Neuronal stem cell (in vitro differentiated cells): Measurements from ENCODE around the gene REG3A.

Experiments
- DNase-seq: peaks from one replicate; pipeline ENCODE4 v3.0.0-alpha.2; 2013; ENCODE audit warnings: low spot score
- H2AFZ ChIP-seq: one replicate; pipeline ENCODE4 v1.6.1; 2013; ENCODE audit warnings: mild to moderate bottlenecking, low read length, inconsistent platforms
- H2AK5ac ChIP-seq: 2 replicates; pipeline ENCODE4 v1.6.1; 2013; ENCODE audit warnings: low read depth, mild to moderate bottlenecking, inconsistent platforms, low read length, moderate library complexity, mixed read lengths
- H2BK120ac ChIP-seq: 2 replicates; pipeline ENCODE4 v1.6.1; 2013; ENCODE audit warnings: low read depth, mild to moderate bottlenecking, inconsistent platforms, low read length, moderate library complexity, mixed read lengths
- H2BK12ac ChIP-seq: one replicate; pipeline ENCODE4 v1.6.1; 2013; ENCODE audit warnings: low read length, inconsistent platforms
- H2BK15ac ChIP-seq: 2 replicates; pipeline ENCODE4 v1.6.1; 2013; ENCODE audit warnings: mild to moderate bottlenecking, low read length, inconsistent platforms, mixed read lengths
- H2BK5ac ChIP-seq: one replicate; pipeline ENCODE4 v1.6.1; 2013; ENCODE audit warnings: inconsistent platforms, mild to moderate bottlenecking, low read length, moderate library complexity
- H3K14ac ChIP-seq: one replicate; pipeline ENCODE4 v1.6.1; 2013; ENCODE audit warnings: low read length, inconsistent platforms
- H3K18ac ChIP-seq: 2 replicates; pipeline ENCODE4 v1.6.1; 2013; ENCODE audit warnings: low read length, inconsistent platforms
- H3K23ac ChIP-seq: 2 replicates; pipeline ENCODE4 v1.6.1; 2013; ENCODE audit warnings: low read depth, mild to moderate bottlenecking, mixed read lengths, low read length, inconsistent platforms; ENCODE audit not compliant: poor library complexity
- H3K27ac ChIP-seq: replicated peaks from 3 replicates; pipeline ENCODE4 v1.5.1; 2013; ENCODE audit warnings: low read length, inconsistent platforms
- H3K27me3 ChIP-seq, 3 experiments: 2 replicates each; pipeline ENCODE4 v1.6.1; 2013; ENCODE audit warnings: low read length in 3 of 3, mild to moderate bottlenecking in 2 of 3, inconsistent platforms in 1 of 3, low read depth in 1 of 3, mixed read lengths in 1 of 3, moderate library complexity in 1 of 3; ENCODE audit not compliant: control insufficient read depth in 3 of 3, insufficient read depth in 3 of 3
- H3K36me3 ChIP-seq, 2 donors: replicated peaks in 1 of 2; 2 replicates each; pipeline ENCODE4 v1.6.1; 2013; ENCODE audit warnings: low read length in 2 of 2; ENCODE audit not compliant: control insufficient read depth in 2 of 2, insufficient read depth in 2 of 2
- H3K4ac ChIP-seq: 2 replicates; pipeline ENCODE4 v1.6.1; 2013; ENCODE audit warnings: inconsistent platforms, mild to moderate bottlenecking, low read length, moderate library complexity
- H3K4me1 ChIP-seq, 2 donors: 1 replicate in 1 of 2; 2 replicates in 1 of 2; pipeline ENCODE4 v1.6.1; 2013; ENCODE audit warnings: low read length in 2 of 2, low read depth in 1 of 2; ENCODE audit not compliant: control insufficient read depth in 2 of 2, insufficient read depth in 1 of 2
- H3K4me2 ChIP-seq: one replicate; pipeline ENCODE4 v1.6.1; 2013; ENCODE audit warnings: mild to moderate bottlenecking, low read length, inconsistent platforms; ENCODE audit not compliant: insufficient read depth, poor library complexity, severe bottlenecking
- H3K4me3 ChIP-seq, 2 donors: 2 replicates each; pipeline ENCODE4 v1.5.1; 2013; ENCODE audit warnings: low read length in 2 of 2, mild to moderate bottlenecking in 2 of 2, inconsistent platforms in 1 of 2, moderate library complexity in 1 of 2
- H3K79me1 ChIP-seq: one replicate; pipeline ENCODE4 v1.6.1; 2013; ENCODE audit warnings: low read depth, mild to moderate bottlenecking, inconsistent platforms, low read length, moderate library complexity
- H3K9ac ChIP-seq: one replicate; pipeline ENCODE4 v1.6.1; 2013; ENCODE audit warnings: mild to moderate bottlenecking, low read depth, low read length, inconsistent platforms; ENCODE audit not compliant: poor library complexity
- H3K9me3 ChIP-seq, 2 donors: replicated peaks in 1 of 2; 2 replicates each; pipeline versions ENCODE3 to v1.6.1; 2013; ENCODE audit warnings: low read length in 2 of 2, mild to moderate bottlenecking in 2 of 2, inconsistent platforms in 1 of 2, low read depth in 1 of 2, mixed read lengths in 1 of 2, moderate library complexity in 1 of 2; ENCODE audit not compliant: control insufficient read depth in 2 of 2, insufficient read depth in 1 of 2
- H4K8ac ChIP-seq: one replicate; pipeline ENCODE4 v1.6.1; 2013; ENCODE audit warnings: low read depth, mild to moderate bottlenecking, inconsistent platforms, low read length, moderate library complexity
- H4K91ac ChIP-seq: one replicate; pipeline ENCODE4 v1.6.1; 2013; ENCODE audit warnings: low read length, low read depth, mild to moderate bottlenecking, inconsistent platforms; ENCODE audit not compliant: poor library complexity
- WGBS, 2 donors: extraction: QIAGEN DNeasy Blood & Tissue Kit; methylation state at CpG; one replicate each; pipeline ENCODE4 v1.1.7; 2013; ENCODE audit warnings: missing lambda C conversion rate in 2 of 2, mixed read lengths in 1 of 2; ENCODE audit not compliant: insufficient read length in 2 of 2, insufficient replicate concordance in 1 of 2; ENCODE audit errors: extremely low coverage in 2 of 2; 5-methylcytosine and 5-hydroxymethylcytosine counted together

Gene REG3A

GRCh38 chr2:79116997-79117928 is 42.3 kb downstream of the REG3A start:
- Histone ChIP-seq H3K4me1 (peaks cover 0 to 2% of the 10 kb centered on the region in 2 donors), H3K4me2 (no peak overlapping the region), H3K4me3 (no peak overlapping the region), H4K8ac (no peak overlapping the region), H3K9me3 (no peaks in the 10 kb centered on the region), H3K18ac (no peak overlapping the region), H2BK5ac (no peak overlapping the region), H2BK120ac (no peak overlapping the region), H3K27ac (no peak overlapping the region), H3K79me1 (no peaks in the 10 kb centered on the region), H2AFZ (no peak overlapping the region), H2BK15ac (no peak overlapping the region), H3K14ac (no peak overlapping the region), H3K27me3 (no peaks in the 10 kb centered on the region), H3K9ac (no peak overlapping the region), H3K36me3 (no peaks in the 10 kb centered on the region), H3K4ac (no peak overlapping the region), H4K91ac (no peak overlapping the region), H3K23ac (no peak overlapping the region), H2BK12ac (no peak overlapping the region), H2AK5ac (no peak overlapping the region)
- no peak for DNase-seq
- WGBS, 2 donors, result no CpG with 5 or more reads among the region's 2 CpGs

- no peak overlapping the region for H2BK120ac ChIP-seq
- H3K4me2 ChIP-seq, result no peak overlapping the region
Measured at GRCh38 chr2:79114797-79115494, 44.6 kb downstream of the REG3A start.

GRCh38 chr2:79112269-79112668 is 47.3 kb downstream of the REG3A start:
- no peak overlapping the region for H4K8ac ChIP-seq
- no peak overlapping the region for H2BK12ac ChIP-seq
- H3K4me3 ChIP-seq, result no peak overlapping the region
- H3K4me1 ChIP-seq, result peaks cover 0 to 2% of the 10 kb centered on the region in 2 donors
- H3K36me3 ChIP-seq, result no peaks in the 10 kb centered on the region
- H2BK5ac ChIP-seq, result no peak overlapping the region
- no peak overlapping the region for H2BK120ac ChIP-seq
- no peak overlapping the region for H3K23ac ChIP-seq
- no peak overlapping the region for H3K18ac ChIP-seq
- no peak overlapping the region for H3K4ac ChIP-seq
- no peak overlapping the region for H4K91ac ChIP-seq
- no peak overlapping the region for H3K14ac ChIP-seq
- WGBS, 2 donors, result no CpG with 5 or more reads among the region's 3 CpGs
- no peaks in the 10 kb centered on the region for H3K79me1 ChIP-seq
- H3K9ac ChIP-seq, result no peak overlapping the region
- H3K27me3 ChIP-seq, result no peaks in the 10 kb centered on the region
- H3K9me3 ChIP-seq, result no peaks in the 10 kb centered on the region
- DNase-seq, result no peak
- no peak overlapping the region for H2AK5ac ChIP-seq
- H3K27ac ChIP-seq, result no peak overlapping the region
- H2BK15ac ChIP-seq, result no peak overlapping the region
- no peak overlapping the region for H2AFZ ChIP-seq
- no peak overlapping the region for H3K4me2 ChIP-seq

More at GRCh38 chr2:79114797-79115494, 44.6 kb downstream of the REG3A start:
- H3K4ac ChIP-seq, result no peak overlapping the region
- no peaks in the 10 kb centered on the region for H3K36me3 ChIP-seq
- H3K9ac ChIP-seq, result no peak overlapping the region
- no peak overlapping the region for H2BK5ac ChIP-seq
- H2BK12ac ChIP-seq, result no peak overlapping the region
- H3K23ac ChIP-seq, result no peak overlapping the region
- H3K27me3 ChIP-seq, result no peaks in the 10 kb centered on the region
- no peaks in the 10 kb centered on the region for H3K9me3 ChIP-seq
- peaks cover 0 to 2% of the 10 kb centered on the region in 2 donors for H3K4me1 ChIP-seq
- no CpG with 5 or more reads among the region's 3 CpGs for WGBS, 2 donors
- no peak overlapping the region for H4K8ac ChIP-seq
- H3K4me3 ChIP-seq, result no peak overlapping the region
- H3K27ac ChIP-seq, result no peak overlapping the region
- H2AK5ac ChIP-seq, result no peak overlapping the region
- no peak overlapping the region for H2AFZ ChIP-seq
- no peak overlapping the region for H3K18ac ChIP-seq
- H3K79me1 ChIP-seq, result no peaks in the 10 kb centered on the region
- H4K91ac ChIP-seq, result no peak overlapping the region
- H2BK15ac ChIP-seq, result no peak overlapping the region
- no peak for DNase-seq
- no peak overlapping the region for H3K14ac ChIP-seq
